Brain microvascular endothelial cell (primary cell): Measurements from ENCODE around the gene ABCB4.

ENCODE experiments used
- DNase-seq: peaks from one replicate; pipeline ENCODE4 v3.0.0-alpha.2; 2020
- H3K27ac ChIP-seq: fragments of 250-450 bp; sonication (Bioruptor Pico); 2 replicates; pipeline ENCODE4 v1.5.1; 2020; ENCODE audit warnings: mild to moderate bottlenecking, moderate library complexity
- H3K27me3 ChIP-seq: fragments of 250-450 bp; sonication (Bioruptor Pico); replicated peaks from 2 replicates; pipeline ENCODE4 v1.5.1; 2020; ENCODE audit warnings: mild to moderate bottlenecking
- H3K36me3 ChIP-seq: fragments of 250-450 bp; sonication (Bioruptor Pico); replicated peaks from 2 replicates; pipeline ENCODE4 v1.5.1; 2020; ENCODE audit warnings: mild to moderate bottlenecking
- H3K4me3 ChIP-seq: 2 replicates; pipeline ENCODE4 v1.5.1; 2011; ENCODE audit warnings: low read depth, mild to moderate bottlenecking, control low read depth, low read length, moderate library complexity
- in situ Hi-C: cut with HindIII; loops from 2 replicates; pipeline ENCODE4 v1.10.0; 2017; ENCODE audit warnings: low sequenced_read_pairs, low pct_ligation_motif_present
- TF ChIP-seq, protein P1 (sequence below): IDR thresholded peaks from 2 replicates; pipeline ENCODE4 v1.5.1; 2011; ENCODE audit warnings: low read depth, mild to moderate bottlenecking, moderate library complexity, low read length, control low read depth, inconsistent platforms; ENCODE audit errors: missing control alignments

ABCB4 gene

DNA sequence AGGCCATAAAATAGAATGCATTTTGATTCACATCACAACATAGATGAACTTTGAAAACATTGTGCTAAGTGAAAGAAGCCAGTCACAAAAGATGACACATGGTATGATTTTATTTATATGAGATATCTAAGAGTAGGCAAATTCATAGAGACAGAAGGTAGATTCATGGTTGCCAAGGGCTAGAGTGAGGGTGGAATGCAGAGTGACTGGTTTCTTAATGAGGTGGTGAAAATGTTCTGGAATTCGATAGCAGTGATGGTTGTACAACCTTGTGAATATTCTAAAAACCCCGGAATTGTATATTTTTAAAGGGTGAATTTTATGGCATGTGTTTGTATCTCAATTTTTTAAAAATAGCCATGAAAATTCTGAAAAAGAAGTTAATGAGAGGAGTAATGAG, 42.9 kb downstream of the ABCB4 start:
- TF ChIP-seq, protein P1, sequence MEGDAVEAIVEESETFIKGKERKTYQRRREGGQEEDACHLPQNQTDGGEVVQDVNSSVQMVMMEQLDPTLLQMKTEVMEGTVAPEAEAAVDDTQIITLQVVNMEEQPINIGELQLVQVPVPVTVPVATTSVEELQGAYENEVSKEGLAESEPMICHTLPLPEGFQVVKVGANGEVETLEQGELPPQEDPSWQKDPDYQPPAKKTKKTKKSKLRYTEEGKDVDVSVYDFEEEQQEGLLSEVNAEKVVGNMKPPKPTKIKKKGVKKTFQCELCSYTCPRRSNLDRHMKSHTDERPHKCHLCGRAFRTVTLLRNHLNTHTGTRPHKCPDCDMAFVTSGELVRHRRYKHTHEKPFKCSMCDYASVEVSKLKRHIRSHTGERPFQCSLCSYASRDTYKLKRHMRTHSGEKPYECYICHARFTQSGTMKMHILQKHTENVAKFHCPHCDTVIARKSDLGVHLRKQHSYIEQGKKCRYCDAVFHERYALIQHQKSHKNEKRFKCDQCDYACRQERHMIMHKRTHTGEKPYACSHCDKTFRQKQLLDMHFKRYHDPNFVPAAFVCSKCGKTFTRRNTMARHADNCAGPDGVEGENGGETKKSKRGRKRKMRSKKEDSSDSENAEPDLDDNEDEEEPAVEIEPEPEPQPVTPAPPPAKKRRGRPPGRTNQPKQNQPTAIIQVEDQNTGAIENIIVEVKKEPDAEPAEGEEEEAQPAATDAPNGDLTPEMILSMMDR, result no peak
- Histone ChIP-seq H3K4me3 (no peak overlapping the region), H3K36me3 (no peaks in the 10 kb centered on the region), H3K27me3 (no peaks in the 10 kb centered on the region), H3K27ac (no peak overlapping the region)
- DNase-seq, result no peak
- in situ Hi-C loops, result no loop called here

- no peak for DNase-seq
- in situ Hi-C loops, result no loop called here
- H3K27me3 ChIP-seq, result no peaks in the 10 kb centered on the region
- H3K4me3 ChIP-seq, result no peak overlapping the region
- TF ChIP-seq, protein P1, result no peak
- H3K36me3 ChIP-seq, result no peaks in the 10 kb centered on the region
- H3K27ac ChIP-seq, result no peak overlapping the region
Measured at GRCh38 chr7:87427288-87427687, 48.2 kb downstream of the ABCB4 start.

GRCh38 chr7:87426160-87426559, 49.3 kb downstream of the ABCB4 start:
- TF ChIP-seq, protein P1, result no peak
- no peaks in the 10 kb centered on the region for H3K36me3 ChIP-seq
- in situ Hi-C loops, result no loop called here
- no peaks in the 10 kb centered on the region for H3K27me3 ChIP-seq
- H3K27ac ChIP-seq, result no peak overlapping the region
- DNase-seq, result no peak
- no peak overlapping the region for H3K4me3 ChIP-seq

GRCh38 chr7:87424075-87424474, 51.4 kb downstream of the ABCB4 start:
- no peaks in the 10 kb centered on the region for H3K36me3 ChIP-seq
- no peak overlapping the region for H3K4me3 ChIP-seq
- DNase-seq, result no peak
- H3K27ac ChIP-seq, result no peak overlapping the region
- in situ Hi-C loops, result loop anchor here (25.0 kb wide), 1 partner anchor 112 kb away; no protein-coding TSS in a partner anchor
- TF ChIP-seq, protein P1, result no peak
- H3K27me3 ChIP-seq, result no peaks in the 10 kb centered on the region

DNA sequence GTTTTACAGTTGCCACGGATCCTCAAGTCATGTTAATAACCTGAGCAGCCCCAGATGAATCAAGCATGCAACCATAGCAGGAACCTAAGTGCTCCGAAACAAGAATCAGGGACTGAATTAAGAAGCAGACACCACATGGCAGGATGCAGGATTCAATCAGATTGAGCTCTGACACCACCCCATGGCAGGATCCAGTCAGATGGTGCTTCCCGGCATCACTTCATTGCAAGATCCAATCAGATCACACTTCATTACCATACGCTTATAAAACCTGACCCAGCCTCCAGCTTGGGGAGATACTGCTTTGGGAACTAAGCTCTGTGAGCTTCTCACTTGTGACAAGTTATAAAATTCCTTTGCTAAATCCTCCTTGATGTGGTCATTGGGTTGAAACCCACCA, 55.3 kb downstream of the ABCB4 start:
- Histone ChIP-seq H3K4me3 (no peak overlapping the region), H3K27ac (no peak overlapping the region), H3K27me3 (no peaks in the 10 kb centered on the region), H3K36me3 (no peaks in the 10 kb centered on the region)
- no peak for DNase-seq
- TF ChIP-seq, protein P1, result no peak
- in situ Hi-C loops, result loop anchor here (25.0 kb wide), 1 partner anchor 108 kb away; no protein-coding TSS in a partner anchor
